GM12878 (cell line): Measurements from ENCODE around the gene MTFMT. TPM values are rescaled to one million over a fixed set of nuclear protein-coding genes. Genes with fewer than 3 reads are reported as not detected.

ENCODE experiments used
- ATAC-seq: fragments of 200-7000 bp; cut with Tn5 transposase; 3 replicates; pipeline ENCODE4 v1.9.1; 2020; ENCODE audit warnings: mild to moderate bottlenecking, moderate library complexity
- BruUV-seq: library from RNA; stranded (reverse); fragments of 400-500 nt; replicated peaks from 2 replicates; lab custom pipeline; 2021; lab: Mats Ljungman, UMichigan
- CTCF ChIA-PET: fragments of 300-600 bp; sonication (Branson Sonifier 250); formaldehyde crosslinking; extraction: SDS; loops from one replicate; lab custom pipeline; 2021; ENCODE audit warnings: inconsistent platforms; lab: Yijun Ruan, JAX
- POLR2A ChIA-PET: fragments of 350-600 bp; formaldehyde crosslinking; extraction: SDS; loops from one replicate; lab custom pipeline; 2021; ENCODE audit warnings: inconsistent platforms; lab: Charles Lee
- RAD21 ChIA-PET: fragments of 300-600 bp; sonication (Branson Sonifier 250); formaldehyde crosslinking; loops from one replicate; lab custom pipeline; 2023; ENCODE audit warnings: antibody characterized with exemption; ENCODE audit not compliant: unreplicated experiment; lab: Charles Lee
- SMC1A ChIA-PET: fragments of 300-600 bp; sonication (Branson Sonifier 250); formaldehyde crosslinking; loops from one replicate; lab custom pipeline; 2023; ENCODE audit not compliant: unreplicated experiment, uncharacterized antibody; lab: Charles Lee
- DNase-seq: peaks from one replicate; pipeline ENCODE4 v3.0.0-alpha.2; 2011; ENCODE audit warnings: low read depth, low spot score
- FAIRE-seq: peaks from 3 replicates; lab custom pipeline; 2011; peaks lifted over from hg19 to GRCh38; lab: Jason Lieb, UNC
- H2AFZ ChIP-seq: 2 replicates; pipeline ENCODE4 v1.6.0; 2011; ENCODE audit warnings: low read depth, low read length, control low read depth; ENCODE audit not compliant: control insufficient read depth
- H3K27ac ChIP-seq: 2 replicates; pipeline ENCODE4 v1.5.1; 2011; ENCODE audit warnings: control low read depth; ENCODE audit not compliant: control insufficient read depth, insufficient read depth
- H3K27me3 ChIP-seq, 2 experiments: replicated peaks in 1 of 2; 2 replicates each; pipeline versions ENCODE4 v1.6.0 to v1.6.1; 2011; ENCODE audit warnings: low read length in 1 of 2; ENCODE audit not compliant: control insufficient read depth in 2 of 2, insufficient read depth in 2 of 2
- H3K36me3 ChIP-seq, 2 experiments: 2 replicates each; pipeline ENCODE4 v1.5.1; 2011; ENCODE audit warnings: low read length in 1 of 2; ENCODE audit not compliant: control insufficient read depth in 2 of 2, insufficient read depth in 2 of 2
- H3K4me1 ChIP-seq: 2 replicates; pipeline ENCODE4 v1.6.1; 2011; ENCODE audit warnings: mild to moderate bottlenecking, low read length, moderate library complexity, mixed read lengths; ENCODE audit not compliant: control insufficient read depth, insufficient read depth
- H3K4me2 ChIP-seq: 2 replicates; pipeline ENCODE4 v1.6.0; 2011; ENCODE audit warnings: control low read depth; ENCODE audit not compliant: control insufficient read depth, insufficient read depth
- H3K4me3 ChIP-seq: fragments of 200-600 bp; sonication (generic); 2 replicates; pipeline ENCODE4 v1.5.1; 2016
- H3K79me2 ChIP-seq: 2 replicates; pipeline ENCODE4 v1.6.0; 2011; ENCODE audit warnings: low read length; ENCODE audit not compliant: control insufficient read depth, insufficient read depth
- H3K9ac ChIP-seq: 2 replicates; pipeline ENCODE4 v1.8.0; 2011; ENCODE audit warnings: low read length, control low read depth, mixed read lengths; ENCODE audit not compliant: control insufficient read depth, insufficient read depth
- H3K9me3 ChIP-seq: replicated peaks from 3 replicates; pipeline ENCODE4 v1.5.1; 2011; ENCODE audit warnings: mild to moderate bottlenecking, low read length; ENCODE audit not compliant: control insufficient read depth, insufficient read depth
- H4K20me1 ChIP-seq: 2 replicates; pipeline ENCODE4 v1.6.0; 2011; ENCODE audit not compliant: control insufficient read depth, insufficient read depth
- ATF7 ChIP-seq: fragments of 450-650 bp; IDR thresholded peaks from 2 replicates; pipeline ENCODE4 v1.6.1; 2016; ENCODE audit warnings: low read depth, mild to moderate bottlenecking
- BRCA1 ChIP-seq: IDR thresholded peaks from 2 replicates; pipeline ENCODE4 v1.6.1; 2011; ENCODE audit warnings: low read depth, low read length, improper control_type of control experiment
- CEBPB ChIP-seq, 2 experiments: fragments of 150-350 bp in 1 of 2; IDR thresholded peaks; 2 replicates each; pipeline ENCODE4 v1.6.1; 2012 to 2014; ENCODE audit warnings: low read depth in 2 of 2, low read length in 2 of 2, borderline replicate concordance in 1 of 2, inconsistent platforms in 1 of 2
- CHD2 ChIP-seq: IDR thresholded peaks from 2 replicates; pipeline ENCODE4 v1.6.1; 2011; ENCODE audit warnings: low read depth, low read length, improper control_type of control experiment, borderline replicate concordance
- ELK1 ChIP-seq: IDR thresholded peaks from 2 replicates; pipeline ENCODE4 v1.6.1; 2012; ENCODE audit warnings: low read depth, low read length, improper control_type of control experiment
- ESRRA ChIP-seq: IDR thresholded peaks from 2 replicates; pipeline ENCODE4 v1.6.1; 2012; ENCODE audit warnings: mild to moderate bottlenecking, low read length, improper control_type of control experiment
- IKZF2 ChIP-seq, 2 experiments: fragments of 450-650 bp; IDR thresholded peaks; 2 replicates each; pipeline ENCODE4 v1.6.1; 2017; ENCODE audit warnings: mild to moderate bottlenecking in 2 of 2, moderate library complexity in 2 of 2
- KLF5 ChIP-seq: fragments of 450-650 bp; IDR thresholded peaks from 2 replicates; pipeline ENCODE4 v1.6.1; 2014; ENCODE audit warnings: mild to moderate bottlenecking; ENCODE audit not compliant: partially characterized antibody
- MLLT1 ChIP-seq: fragments of 450-650 bp; IDR thresholded peaks from 2 replicates; pipeline ENCODE4 v1.6.1; 2016; ENCODE audit warnings: mild to moderate bottlenecking
- NFXL1 ChIP-seq: fragments of 450-650 bp; IDR thresholded peaks from 2 replicates; pipeline ENCODE4 v1.6.1; 2017; ENCODE audit warnings: antibody characterized with exemption, mild to moderate bottlenecking, borderline replicate concordance
- RAD21 ChIP-seq: IDR thresholded peaks from 2 replicates; pipeline ENCODE4 v1.6.1; 2011; ENCODE audit warnings: mild to moderate bottlenecking, low read depth, low read length, moderate library complexity; ENCODE audit not compliant: insufficient read depth
- SIN3A ChIP-seq: IDR thresholded peaks from 2 replicates; pipeline ENCODE4 v1.6.1; 2012; ENCODE audit warnings: low read depth, low read length, improper control_type of control experiment
- SRF ChIP-seq, 2 experiments: IDR thresholded peaks; 2 replicates each; pipeline ENCODE4 v1.6.1; 2011; ENCODE audit warnings: low read depth in 2 of 2, low read length in 2 of 2, mild to moderate bottlenecking in 1 of 2, moderate library complexity in 1 of 2
- TCF12 ChIP-seq: IDR thresholded peaks from 2 replicates; pipeline ENCODE4 v1.6.1; 2011; ENCODE audit warnings: low read depth, mild to moderate bottlenecking, low read length
- WGBS: methylation state at CpG from one replicate; pipeline ENCODE4 v1.1.6; 2016; ENCODE audit warnings: low lambda C conversion rate; ENCODE audit not compliant: insufficient replicate concordance, insufficient coverage; ENCODE audit errors: missing lambda C conversion rate; 5-methylcytosine and 5-hydroxymethylcytosine counted together
- in situ Hi-C: fragments of 300-500 bp; cut with MboI; formaldehyde crosslinking; loops from 9 replicates; pipeline ENCODE4 v1.14.3; 2018; ENCODE audit warnings: mixed read lengths
- intact Hi-C: fragments of 100-400 bp; cut with micrococcal nuclease; formaldehyde crosslinking; loops from one replicate; pipeline ENCODE4 v1.14.2; 2022; ENCODE audit not compliant: unreplicated experiment
- polyA plus RNA-seq, 11 experiments: library from polyadenylated mRNA; depleted of rRNA in 4 of 11; unstranded in 6 of 11; stranded (reverse) in 5 of 11; fragments of >200 nt; fragmentation: Nextera tagmentation in 4 of 11; fragmentation: Illumina TruSeq in 1 of 11; extraction: Ambion mirVana in 4 of 11; extraction: Trizol in 1 of 11; gene quantifications; 1 replicate in 1 of 11; 2 replicates in 10 of 11; pipeline versions ENCODE4 v1.2.1 to v1.2.3, GENCODE V29; 2011 to 2016; ENCODE audit warnings: inconsistent platforms in 2 of 11, missing spikeins in 2 of 11, low read depth in 1 of 11
- total RNA-seq, 4 experiments: library from RNA; depleted of rRNA in 3 of 4; stranded (reverse); fragments of >200 nt in 3 of 4; fragmentation: Illumina TruSeq in 1 of 4; extraction: Trizol in 1 of 4; gene quantifications; 2 replicates each; pipeline versions ENCODE4 v1.2.1 to v1.2.3, GENCODE V29; 2013 to 2021
- TF ChIP-seq, protein P1 (sequence below): fragments of 450-650 bp; conservative IDR thresholded peaks from 2 replicates; pipeline ENCODE4 v1.6.1; 2017; ENCODE audit warnings: mild to moderate bottlenecking, moderate library complexity
- TF ChIP-seq, protein P2 (sequence below): fragments of 450-650 bp; IDR thresholded peaks from 2 replicates; pipeline ENCODE4 v1.6.1; 2017; ENCODE audit warnings: antibody characterized with exemption, mild to moderate bottlenecking, moderate library complexity

MTFMT gene
- total and polyA plus RNA-seq, 10 of the 15 experiments (the other 5 are each of a cell fraction or from before 2014, with no cell fraction given): 1.7 to 29.8 (median 17.4) TPM

GRCh38 chr15:65055201-65055870 is 25.9 kb upstream of the MTFMT start:
- intact Hi-C loops: loop anchor here (2.0 kb wide), 2 partner anchors 23 to 241 kb away; partner anchors contain the start of gene RNU5A-1
- Histone ChIP-seq H3K79me2 (no peaks in the 10 kb centered on the region), H3K36me3 (no peaks in the 10 kb centered on the region), H3K4me2 (no peak overlapping the region), H3K9me3 (no peaks in the 10 kb centered on the region), H3K4me3 (no peak overlapping the region), H3K4me1 (no peaks in the 10 kb centered on the region), H2AFZ (no peak overlapping the region), H3K27ac (no peak overlapping the region), H4K20me1 (no peaks in the 10 kb centered on the region), H3K27me3 (no peaks in the 10 kb centered on the region), H3K9ac (no peak overlapping the region)
- ATAC-seq (no peak), DNase-seq (no peak), FAIRE-seq (no peak)
- POLR2A ChIA-PET: interaction anchor here (0.5 to 1.7 kb wide), 3 partner anchors 12 to 231 kb away, joined by 3 to 6 read pairs (median 4); partner anchors contain the start of gene PARP16
- in situ Hi-C loops: no loop called here
- no TSS peak for BruUV-seq
- SMC1A ChIA-PET: interaction anchor here (0.5 to 2.7 kb wide), 7 partner anchors 9 to 245 kb away, joined by 3 to 11 read pairs (median 4); no protein-coding TSS in a partner anchor
- WGBS: 18% methylated on average over 6 of the region's 6 CpGs
- RAD21 ChIA-PET: interaction anchor here (0.7 to 3.5 kb wide), 7 partner anchors 12 to 88 kb away, joined by 3 to 15 read pairs (median 4); no protein-coding TSS in a partner anchor
- CTCF ChIA-PET: interaction anchor here (0.9 to 4.1 kb wide), 17 partner anchors 9 to 330 kb away, joined by 3 to 38 read pairs (median 3); partner anchors contain the start of gene UBAP1L
- TF ChIP-seq SRF (IDR thresholded peaks at IDR 0.05; ENCODE audit: low read depth in 2 of 2, low read length in 2 of 2): no peak
- TF ChIP-seq BRCA1: no peak
- no peak for TF ChIP-seq IKZF2 (IDR thresholded peaks at IDR 0.05)
- no peak for TF ChIP-seq SIN3A
- no peak for TF ChIP-seq MLLT1
- TF ChIP-seq, protein P1, sequence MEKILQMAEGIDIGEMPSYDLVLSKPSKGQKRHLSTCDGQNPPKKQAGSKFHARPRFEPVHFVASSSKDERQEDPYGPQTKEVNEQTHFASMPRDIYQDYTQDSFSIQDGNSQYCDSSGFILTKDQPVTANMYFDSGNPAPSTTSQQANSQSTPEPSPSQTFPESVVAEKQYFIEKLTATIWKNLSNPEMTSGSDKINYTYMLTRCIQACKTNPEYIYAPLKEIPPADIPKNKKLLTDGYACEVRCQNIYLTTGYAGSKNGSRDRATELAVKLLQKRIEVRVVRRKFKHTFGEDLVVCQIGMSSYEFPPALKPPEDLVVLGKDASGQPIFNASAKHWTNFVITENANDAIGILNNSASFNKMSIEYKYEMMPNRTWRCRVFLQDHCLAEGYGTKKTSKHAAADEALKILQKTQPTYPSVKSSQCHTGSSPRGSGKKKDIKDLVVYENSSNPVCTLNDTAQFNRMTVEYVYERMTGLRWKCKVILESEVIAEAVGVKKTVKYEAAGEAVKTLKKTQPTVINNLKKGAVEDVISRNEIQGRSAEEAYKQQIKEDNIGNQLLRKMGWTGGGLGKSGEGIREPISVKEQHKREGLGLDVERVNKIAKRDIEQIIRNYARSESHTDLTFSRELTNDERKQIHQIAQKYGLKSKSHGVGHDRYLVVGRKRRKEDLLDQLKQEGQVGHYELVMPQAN: no peak
- no peak for TF ChIP-seq ESRRA
- TF ChIP-seq ELK1: no peak
- TF ChIP-seq KLF5: no peak
- TF ChIP-seq CEBPB (IDR thresholded peaks at IDR 0.05; ENCODE audit: borderline replicate concordance in 1 of 2, low read depth in 2 of 2, low read length in 2 of 2): no peak
- TF ChIP-seq ATF7: no peak
- TF ChIP-seq CHD2: no peak
- TF ChIP-seq RAD21: no peak
- TF ChIP-seq, protein P2, sequence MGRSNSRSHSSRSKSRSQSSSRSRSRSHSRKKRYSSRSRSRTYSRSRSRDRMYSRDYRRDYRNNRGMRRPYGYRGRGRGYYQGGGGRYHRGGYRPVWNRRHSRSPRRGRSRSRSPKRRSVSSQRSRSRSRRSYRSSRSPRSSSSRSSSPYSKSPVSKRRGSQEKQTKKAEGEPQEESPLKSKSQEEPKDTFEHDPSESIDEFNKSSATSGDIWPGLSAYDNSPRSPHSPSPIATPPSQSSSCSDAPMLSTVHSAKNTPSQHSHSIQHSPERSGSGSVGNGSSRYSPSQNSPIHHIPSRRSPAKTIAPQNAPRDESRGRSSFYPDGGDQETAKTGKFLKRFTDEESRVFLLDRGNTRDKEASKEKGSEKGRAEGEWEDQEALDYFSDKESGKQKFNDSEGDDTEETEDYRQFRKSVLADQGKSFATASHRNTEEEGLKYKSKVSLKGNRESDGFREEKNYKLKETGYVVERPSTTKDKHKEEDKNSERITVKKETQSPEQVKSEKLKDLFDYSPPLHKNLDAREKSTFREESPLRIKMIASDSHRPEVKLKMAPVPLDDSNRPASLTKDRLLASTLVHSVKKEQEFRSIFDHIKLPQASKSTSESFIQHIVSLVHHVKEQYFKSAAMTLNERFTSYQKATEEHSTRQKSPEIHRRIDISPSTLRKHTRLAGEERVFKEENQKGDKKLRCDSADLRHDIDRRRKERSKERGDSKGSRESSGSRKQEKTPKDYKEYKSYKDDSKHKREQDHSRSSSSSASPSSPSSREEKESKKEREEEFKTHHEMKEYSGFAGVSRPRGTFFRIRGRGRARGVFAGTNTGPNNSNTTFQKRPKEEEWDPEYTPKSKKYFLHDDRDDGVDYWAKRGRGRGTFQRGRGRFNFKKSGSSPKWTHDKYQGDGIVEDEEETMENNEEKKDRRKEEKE: no peak
- TF ChIP-seq NFXL1: no peak
- TF ChIP-seq TCF12: no peak
